ENCODE results near the gene DEFB128.
"Not testable (repeated sequence)": the region's sequence is repeated elsewhere in the genome, so short reads cannot be mapped to it uniquely, and the experiment has no call there.

DEFB128 gene

GRCh38 chr20:189611-190010 lies at the start of gene DEFB128:
Gene DEFB128 (minus strand): TSS chr20:189711. CDS start chr20:189623, 88 bp downstream.
- DNase-seq: no peak

GRCh38 chr20:237929-238328 lies 48.4 kb upstream of the DEFB128 start:
- no peak for DNase-seq

- peak; percentile 34 for DNase-seq
Observed at GRCh38 chr20:237489-237888, 48.0 kb upstream of the DEFB128 start.

- DNase-seq: no peak
Observed at GRCh38 chr20:235891-236290, 46.4 kb upstream of the DEFB128 start.

- DNase-seq: no peak
Observed at GRCh38 chr20:227439-228105, 38.1 kb upstream of the DEFB128 start.

GRCh38 chr20:226958-227357 lies 37.4 kb upstream of the DEFB128 start, which contains the start of gene DEFB129:
Gene DEFB129 (plus strand): TSS chr20:227258. CDS start chr20:227289, 31 bp downstream.
- no peak for DNase-seq

GRCh38 chr20:225879-226278 lies 36.4 kb upstream of the DEFB128 start:
- not testable (repeated sequence) for DNase-seq

GRCh38 chr20:221258-221830 lies 31.8 kb upstream of the DEFB128 start:
- DNase-seq: no peak

- DNase-seq: no peak
Observed at GRCh38 chr20:219290-220115, 30.0 kb upstream of the DEFB128 start.

GRCh38 chr20:217266-217665 lies 27.8 kb upstream of the DEFB128 start:
- DNase-seq: no peak

GRCh38 chr20:215796-216195 lies 26.3 kb upstream of the DEFB128 start:
- no peak for DNase-seq

GRCh38 chr20:214383-214782 lies 24.9 kb upstream of the DEFB128 start:
- no peak for DNase-seq

- no peak for DNase-seq
Observed at GRCh38 chr20:210809-211502, 21.4 kb upstream of the DEFB128 start.

GRCh38 chr20:208942-209566 lies 19.5 kb upstream of the DEFB128 start:
- no peak for DNase-seq

- DNase-seq: not testable (repeated sequence)
Observed at GRCh38 chr20:203630-204029, 14.1 kb upstream of the DEFB128 start.

GRCh38 chr20:199996-200395 lies 10.5 kb upstream of the DEFB128 start:
- no peak for DNase-seq

GRCh38 chr20:198225-198624 lies 8.7 kb upstream of the DEFB128 start:
- DNase-seq: no peak

- DNase-seq: no peak
Observed at GRCh38 chr20:187733-188132, 1.8 kb downstream of the DEFB128 start.

GRCh38 chr20:184288-184687 lies 5.2 kb downstream of the DEFB128 start:
- no peak for DNase-seq

GRCh38 chr20:168876-169275 lies 20.6 kb downstream of the DEFB128 start:
- no peak for DNase-seq

GRCh38 chr20:164618-165017 lies 24.9 kb downstream of the DEFB128 start:
- no peak for DNase-seq

GRCh38 chr20:157154-157553 lies 32.4 kb downstream of the DEFB128 start, which contains the start of gene DEFB127:
Gene DEFB127 (plus strand): TSS chr20:157454. CDS start chr20:157545, 91 bp downstream.
- DNase-seq: no peak

- DNase-seq: no peak
Observed at GRCh38 chr20:152131-152530, 37.4 kb downstream of the DEFB128 start.
